Astrocyte (in vitro differentiated cells and primary cell): Measurements from ENCODE around the gene ANKH.

Experiments used
- CTCF ChIP-seq: IDR thresholded peaks from 2 replicates; pipeline ENCODE4 v1.5.1; 2011; ENCODE audit warnings: low read depth, mild to moderate bottlenecking, inconsistent platforms, low read length, moderate library complexity; ENCODE audit not compliant: insufficient read depth
- EZH2 ChIP-seq: IDR thresholded peaks from 2 replicates; pipeline ENCODE4 v1.6.1; 2012; ENCODE audit warnings: mild to moderate bottlenecking, low read length, inconsistent platforms; ENCODE audit not compliant: insufficient read depth

DNA sequence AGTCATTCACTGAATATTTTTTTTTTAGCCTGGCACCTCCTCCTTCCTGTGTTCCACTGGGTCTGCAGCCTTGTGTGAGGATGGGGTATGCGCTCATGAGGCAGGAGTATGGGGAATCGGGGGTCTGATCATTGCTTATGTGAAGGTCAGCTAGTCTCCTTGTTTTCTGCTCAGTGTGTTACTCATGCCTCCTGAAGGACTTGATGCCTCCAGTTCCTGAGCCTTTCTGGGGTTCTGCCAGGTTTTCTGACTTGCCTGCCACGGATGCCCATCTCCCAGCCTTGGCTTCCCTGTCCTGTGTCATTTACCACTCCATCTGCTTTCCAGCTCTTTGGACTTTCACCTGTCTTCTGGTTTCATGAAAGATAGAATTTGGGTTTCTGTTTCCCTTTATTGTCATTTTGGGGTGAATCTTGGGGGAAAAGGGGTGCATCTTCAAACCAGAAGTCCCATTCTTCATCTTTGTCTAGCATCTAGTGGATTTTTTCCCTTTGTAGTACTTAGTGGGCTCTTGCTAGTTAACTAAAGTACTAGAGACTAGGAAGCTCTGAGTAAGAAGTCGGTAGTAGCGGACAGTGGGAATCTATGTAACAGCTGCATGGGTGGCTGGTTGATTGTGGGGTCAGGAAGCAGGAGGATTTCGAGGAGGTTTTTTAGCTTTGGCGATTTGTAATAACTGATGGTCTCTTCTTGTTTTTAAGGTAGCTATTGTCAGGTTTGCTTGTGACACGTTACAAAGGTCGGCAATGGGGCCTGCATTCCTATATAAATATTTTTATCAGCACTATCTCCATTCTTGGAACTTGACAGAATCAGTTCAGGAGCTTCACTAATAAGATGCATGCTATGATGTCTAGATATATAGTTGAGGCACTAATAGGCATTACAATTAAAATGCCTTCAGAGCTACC lies 198.8 kb downstream of the ANKH start:
- no peak for TF ChIP-seq CTCF
- TF ChIP-seq EZH2 = no peak
